Hepatocyte (in vitro differentiated cells): ENCODE measurements around the gene SPO11. TPM values are rescaled to one million over a fixed set of nuclear protein-coding genes. Genes with fewer than 3 reads are reported as not detected.

Experiments
- DNase-seq: peaks from one replicate; pipeline ENCODE4 v3.0.0-alpha.2; 2016; ENCODE audit warnings: low spot score
- H2AFZ ChIP-seq: fragments of 200-600 bp; sonication (generic); 2 replicates; pipeline ENCODE4 v1.6.0; 2016; ENCODE audit warnings: antibody characterized with exemption, mild to moderate bottlenecking
- H3K27ac ChIP-seq: fragments of 200-600 bp; sonication (generic); 2 replicates; pipeline ENCODE4 v1.5.1; 2016; ENCODE audit warnings: mild to moderate bottlenecking
- H3K27me3 ChIP-seq: fragments of 200-600 bp; sonication (generic); 2 replicates; pipeline ENCODE4 v1.6.1; 2016
- H3K36me3 ChIP-seq: fragments of 200-600 bp; sonication (generic); replicated peaks from 2 replicates; pipeline ENCODE4 v1.5.1; 2016; ENCODE audit warnings: low read depth; ENCODE audit not compliant: insufficient read depth
- H3K4me1 ChIP-seq: fragments of 200-600 bp; sonication (generic); 2 replicates; pipeline ENCODE4 v1.5.1; 2016; ENCODE audit warnings: mild to moderate bottlenecking, moderate library complexity; ENCODE audit not compliant: insufficient read depth
- H3K4me2 ChIP-seq: fragments of 200-600 bp; sonication (generic); 2 replicates; pipeline ENCODE4 v1.6.0; 2016
- H3K4me3 ChIP-seq: fragments of 200-600 bp; sonication (generic); 2 replicates; pipeline ENCODE4 v1.5.1; 2016; ENCODE audit warnings: mild to moderate bottlenecking
- H3K79me2 ChIP-seq: fragments of 200-600 bp; sonication (generic); 2 replicates; pipeline ENCODE4 v1.6.0; 2017; ENCODE audit warnings: mild to moderate bottlenecking
- H3K9me2 ChIP-seq: fragments of 200-600 bp; sonication (generic); replicated peaks from 2 replicates; pipeline ENCODE4 v1.6.0; 2017; ENCODE audit warnings: mild to moderate bottlenecking; ENCODE audit not compliant: insufficient read depth
- H3K9me3 ChIP-seq: fragments of 200-600 bp; sonication (generic); 2 replicates; pipeline ENCODE4 v1.5.1; 2016; ENCODE audit warnings: low read depth, mild to moderate bottlenecking
- H4K20me1 ChIP-seq: fragments of 200-600 bp; sonication (generic); 2 replicates; pipeline ENCODE4 v1.6.0; 2016; ENCODE audit warnings: mild to moderate bottlenecking; ENCODE audit not compliant: insufficient read depth, poor library complexity, severe bottlenecking
- CTCF ChIP-seq: fragments of 200-600 bp; sonication (generic); IDR thresholded peaks from 2 replicates; pipeline ENCODE4 v1.5.1; 2016; ENCODE audit warnings: antibody characterized with exemption, mild to moderate bottlenecking; ENCODE audit not compliant: poor library complexity
- EZH2 ChIP-seq: fragments of 200-600 bp; sonication (generic); IDR thresholded peaks from 2 replicates; pipeline ENCODE4 v1.6.1; 2016; ENCODE audit warnings: antibody characterized with exemption, mild to moderate bottlenecking, borderline replicate concordance
- EZH2phosphoT487 ChIP-seq: fragments of 200-600 bp; sonication (generic); IDR thresholded peaks from one replicate; pipeline ENCODE4 v1.6.1; 2018; ENCODE audit warnings: antibody characterized with exemption, mild to moderate bottlenecking, low read depth, moderate library complexity; ENCODE audit not compliant: unreplicated experiment, severe bottlenecking
- WGBS: methylation state at CpG from one replicate; pipeline ENCODE4 v1.1.6; 2016; ENCODE audit warnings: low lambda C conversion rate; ENCODE audit errors: missing lambda C conversion rate; 5-methylcytosine and 5-hydroxymethylcytosine counted together
- polyA plus RNA-seq: library from polyadenylated mRNA; unstranded; fragments of >200 nt; fragmentation: Nextera tagmentation; extraction: Ambion mirVana; gene quantifications from 2 replicates; pipeline ENCODE4 v1.2.1, GENCODE V29; 2016
- total RNA-seq: library from RNA; depleted of rRNA; stranded (reverse); fragments of >200 nt; gene quantifications from 2 replicates; pipeline ENCODE4 v1.2.3, GENCODE V29; 2014

SPO11 gene
- total and polyA plus RNA-seq, 2 experiments from 2014 or later, result not detected

- no peaks in the 10 kb centered on the region for H3K36me3 ChIP-seq
- H3K9me3 ChIP-seq, result no peaks in the 10 kb centered on the region
- H3K4me1 ChIP-seq, result no peaks in the 10 kb centered on the region
- no peak for DNase-seq
- no peak overlapping the region for H2AFZ ChIP-seq
- H3K4me2 ChIP-seq, result no peak overlapping the region
- H3K4me3 ChIP-seq, result no peak overlapping the region
- H3K9me2 ChIP-seq, result no peaks in the 10 kb centered on the region
- no peaks in the 10 kb centered on the region for H4K20me1 ChIP-seq
- no peak for TF ChIP-seq EZH2phosphoT487
- TF ChIP-seq EZH2, result no peak
- TF ChIP-seq CTCF, result no peak
- H3K79me2 ChIP-seq, result no peaks in the 10 kb centered on the region
- WGBS, result 59% methylated on average over 5 of the region's 5 CpGs
- H3K27me3 ChIP-seq, result no peaks in the 10 kb centered on the region
- H3K27ac ChIP-seq, result no peak overlapping the region
Observed at GRCh38 chr20:57306747-57307146, 22.9 kb upstream of the SPO11 start.

GRCh38 chr20:57308451-57309271 lies 20.9 kb upstream of the SPO11 start:
- Histone ChIP-seq H3K4me3 (no peak overlapping the region), H3K9me2 (no peaks in the 10 kb centered on the region), H2AFZ (no peak overlapping the region), H4K20me1 (no peaks in the 10 kb centered on the region), H3K36me3 (no peaks in the 10 kb centered on the region), H3K27me3 (no peaks in the 10 kb centered on the region), H3K27ac (no peak overlapping the region), H3K9me3 (no peaks in the 10 kb centered on the region), H3K4me2 (no peak overlapping the region), H3K79me2 (no peaks in the 10 kb centered on the region), H3K4me1 (no peaks in the 10 kb centered on the region)
- 69% methylated on average over 13 of the region's 13 CpGs for WGBS
- DNase-seq, result no peak
- TF ChIP-seq EZH2, result no peak

- no peak for TF ChIP-seq EZH2
- no peak for TF ChIP-seq EZH2phosphoT487
- TF ChIP-seq CTCF, result no peak
- no peak overlapping the region for H3K27ac ChIP-seq
- no peak overlapping the region for H2AFZ ChIP-seq
- DNase-seq, result no peak
- no peaks in the 10 kb centered on the region for H3K36me3 ChIP-seq
- no peaks in the 10 kb centered on the region for H3K27me3 ChIP-seq
- no peaks in the 10 kb centered on the region for H3K9me2 ChIP-seq
- no peak overlapping the region for H3K4me3 ChIP-seq
- WGBS, result 91% methylated on average over 9 of the region's 9 CpGs
- H3K4me1 ChIP-seq, result no peaks in the 10 kb centered on the region
- no peaks in the 10 kb centered on the region for H3K79me2 ChIP-seq
- no peaks in the 10 kb centered on the region for H4K20me1 ChIP-seq
- no peak overlapping the region for H3K4me2 ChIP-seq
- H3K9me3 ChIP-seq, result no peaks in the 10 kb centered on the region
Observed at GRCh38 chr20:57309544-57310115, 20.0 kb upstream of the SPO11 start.

DNA sequence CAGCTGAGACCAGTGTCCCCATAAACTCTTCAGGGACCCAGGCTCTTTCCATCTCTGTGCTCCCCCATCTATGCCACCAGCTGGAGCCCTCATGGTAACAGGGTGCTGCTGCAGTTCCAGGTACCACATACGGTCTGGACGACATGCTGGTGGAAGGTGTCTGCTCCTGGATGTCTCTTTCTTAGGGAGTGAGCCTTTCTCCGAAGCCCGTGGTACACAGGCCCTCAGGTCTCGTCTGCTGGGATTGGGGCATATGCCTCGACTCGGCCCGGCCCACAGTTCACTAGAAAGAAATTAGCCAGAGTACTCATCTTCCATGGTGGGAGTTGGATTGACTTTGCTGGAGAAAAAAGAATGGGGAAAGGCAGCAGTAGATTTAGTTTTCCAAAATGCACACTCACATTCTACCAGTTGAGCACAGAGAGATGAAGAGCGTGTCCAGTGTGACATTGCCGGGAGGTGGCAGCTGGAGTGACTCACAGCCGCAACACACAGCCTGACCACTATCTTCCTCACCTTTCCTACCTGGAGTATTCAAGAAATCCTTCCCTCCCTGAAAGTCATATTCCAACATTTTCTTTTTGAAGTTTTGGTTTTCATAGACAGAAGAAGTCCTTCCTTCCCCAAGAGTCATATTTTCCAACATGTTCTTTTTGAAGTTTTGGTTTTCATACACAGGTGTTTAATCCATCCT lies 18.6 kb upstream of the SPO11 start:
- no peaks in the 10 kb centered on the region for H3K27me3 ChIP-seq

More for the DNA sequence above, 18.6 kb upstream of the SPO11 start:
- WGBS, result 96% methylated on average over 11 of the region's 11 CpGs
- H2AFZ ChIP-seq, result no peak overlapping the region
- H3K4me2 ChIP-seq, result no peak overlapping the region
- H3K27ac ChIP-seq, result no peak overlapping the region
- no peaks in the 10 kb centered on the region for H3K36me3 ChIP-seq
- TF ChIP-seq EZH2, result no peak
- TF ChIP-seq CTCF, result no peak
- TF ChIP-seq EZH2phosphoT487, result no peak
- H3K9me2 ChIP-seq, result no peaks in the 10 kb centered on the region
- no peaks in the 10 kb centered on the region for H3K79me2 ChIP-seq
- DNase-seq, result no peak
- H3K9me3 ChIP-seq, result no peaks in the 10 kb centered on the region
- H3K4me1 ChIP-seq, result no peaks in the 10 kb centered on the region
- no peak overlapping the region for H3K4me3 ChIP-seq
- no peaks in the 10 kb centered on the region for H4K20me1 ChIP-seq
